HepG2 (cell line): ENCODE measurements around the gene PWP1.
"Not testable (repeated sequence)": the region's sequence is repeated elsewhere in the genome, so short reads cannot be mapped to it uniquely, and the experiment has no call there.

Experiments
- CTCF ChIP-seq: sonication (generic); formaldehyde crosslinking; IDR thresholded peaks from 2 replicates; pipeline ENCODE4 v1.5.0; 2020; ENCODE audit warnings: mild to moderate bottlenecking, missing genetic modification reagents, moderate library complexity
- FLYWCH1 ChIP-seq: sonication (generic); formaldehyde crosslinking; IDR thresholded peaks from 2 replicates; pipeline ENCODE4 v1.8.1; 2023; ENCODE audit warnings: mild to moderate bottlenecking, missing genetic modification reagents
- MAFF ChIP-seq: IDR thresholded peaks from 2 replicates; pipeline ENCODE4 v1.6.1; 2011; ENCODE audit warnings: low read depth, low read length, improper control_type of control experiment
- POLR2A ChIP-seq, 2 experiments: IDR thresholded peaks; 2 replicates each; pipeline ENCODE4 v1.6.1; 2011; ENCODE audit warnings: low read depth in 2 of 2, low read length in 2 of 2, mild to moderate bottlenecking in 1 of 2, moderate library complexity in 1 of 2; ENCODE audit not compliant: insufficient read depth in 1 of 2
- REST ChIP-seq, 2 experiments: IDR thresholded peaks; 2 replicates each; pipeline ENCODE4 v1.6.1; 2011 to 2012; ENCODE audit warnings: low read length in 2 of 2, borderline replicate concordance in 1 of 2, low read depth in 1 of 2, mild to moderate bottlenecking in 1 of 2, moderate library complexity in 1 of 2
- SIN3A ChIP-seq: IDR thresholded peaks from 2 replicates; pipeline ENCODE4 v1.6.1; 2011; ENCODE audit warnings: low read depth, mild to moderate bottlenecking, control low read depth, low read length, borderline replicate concordance
- SMC3 ChIP-seq: IDR thresholded peaks from 2 replicates; pipeline ENCODE4 v1.6.1; 2011; ENCODE audit warnings: low read length, improper control_type of control experiment
- TBL1XR1 ChIP-seq: fragments of 150-350 bp; IDR thresholded peaks from 2 replicates; pipeline ENCODE4 v1.6.1; 2014; ENCODE audit warnings: borderline replicate concordance, low read length; ENCODE audit not compliant: partially characterized antibody
- XRCC5 ChIP-seq: fragments of 200-400 bp; formaldehyde crosslinking; optimal IDR thresholded peaks from 2 replicates; pipeline ENCODE3; 2017; ENCODE audit warnings: mild to moderate bottlenecking, low read length
- ZNF318 ChIP-seq: sonication (generic); formaldehyde crosslinking; IDR thresholded peaks from 2 replicates; pipeline ENCODE4 v1.4.0; 2020; ENCODE audit warnings: mild to moderate bottlenecking, missing genetic modification reagents
- ZNF775 ChIP-seq: sonication (generic); formaldehyde crosslinking; IDR thresholded peaks from 2 replicates; pipeline ENCODE4 v1.4.0; 2020; ENCODE audit warnings: missing genetic modification reagents, mild to moderate bottlenecking, moderate library complexity, borderline replicate concordance

GRCh38 chr12:107727327-107727726, 41.7 kb downstream of the PWP1 start:
- TF ChIP-seq SMC3; MAFF; CTCF; SIN3A; ZNF318 (CRISPR knock-in tag); TBL1XR1; XRCC5; REST (IDR thresholded peaks at IDR 0.05; ENCODE audit: borderline replicate concordance in 1 of 2, low read depth in 1 of 2, low read length in 2 of 2); POLR2A (IDR thresholded peaks at IDR 0.05; ENCODE audit: insufficient read depth in 1 of 2, low read depth in 2 of 2, low read length in 2 of 2); FLYWCH1; ZNF775 (CRISPR knock-in tag): not testable (repeated sequence)
